ENCODE data around the gene CDCA4. TPM values are rescaled to one million over a fixed set of nuclear protein-coding genes. Genes with fewer than 3 reads are reported as not detected.
A peak's percentile ranks its signal among the peaks of the same experiment; 100 is the strongest.

The CDCA4 gene
- total RNA-seq, 1 donor from 2014 or later: 2.0 TPM

DNA sequence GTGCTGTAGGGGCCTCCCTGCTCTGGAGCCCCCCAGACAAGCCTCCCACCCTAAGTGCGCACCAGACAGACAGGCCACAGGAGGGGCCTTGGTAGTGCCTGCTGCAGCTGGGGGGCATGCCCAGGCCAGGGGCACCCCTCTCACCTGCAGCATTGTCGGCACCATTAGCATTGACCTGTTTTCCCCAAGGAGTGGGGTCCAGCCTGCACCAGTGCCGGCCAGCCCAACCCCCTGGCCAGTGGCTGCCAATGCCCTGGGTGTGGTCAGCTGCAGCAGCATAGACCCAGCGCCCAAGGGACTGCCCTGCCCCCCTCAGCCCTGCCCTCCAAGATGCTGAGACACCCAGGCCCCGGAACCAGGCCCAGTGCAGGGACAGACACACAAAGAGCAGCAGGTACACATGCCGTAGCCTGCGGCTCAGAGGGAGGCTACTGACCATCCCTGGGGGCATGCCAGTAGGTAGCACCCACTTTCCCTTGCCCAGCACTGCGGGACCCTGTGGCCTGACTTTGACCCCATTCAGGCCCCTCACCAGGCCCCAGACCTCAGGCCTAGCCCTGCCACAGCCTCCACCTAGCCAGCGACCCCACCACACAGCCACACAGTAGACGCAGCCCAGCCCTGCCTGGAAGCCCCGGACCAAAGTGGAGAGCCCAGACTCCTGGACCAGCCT is 43.7 kb downstream of the CDCA4 start:
- Histone ChIP-seq H3K4me3 (peak overlapping the region; percentile 69), H3K27ac (replicated peaks) (no peak overlapping the region)

DNA sequence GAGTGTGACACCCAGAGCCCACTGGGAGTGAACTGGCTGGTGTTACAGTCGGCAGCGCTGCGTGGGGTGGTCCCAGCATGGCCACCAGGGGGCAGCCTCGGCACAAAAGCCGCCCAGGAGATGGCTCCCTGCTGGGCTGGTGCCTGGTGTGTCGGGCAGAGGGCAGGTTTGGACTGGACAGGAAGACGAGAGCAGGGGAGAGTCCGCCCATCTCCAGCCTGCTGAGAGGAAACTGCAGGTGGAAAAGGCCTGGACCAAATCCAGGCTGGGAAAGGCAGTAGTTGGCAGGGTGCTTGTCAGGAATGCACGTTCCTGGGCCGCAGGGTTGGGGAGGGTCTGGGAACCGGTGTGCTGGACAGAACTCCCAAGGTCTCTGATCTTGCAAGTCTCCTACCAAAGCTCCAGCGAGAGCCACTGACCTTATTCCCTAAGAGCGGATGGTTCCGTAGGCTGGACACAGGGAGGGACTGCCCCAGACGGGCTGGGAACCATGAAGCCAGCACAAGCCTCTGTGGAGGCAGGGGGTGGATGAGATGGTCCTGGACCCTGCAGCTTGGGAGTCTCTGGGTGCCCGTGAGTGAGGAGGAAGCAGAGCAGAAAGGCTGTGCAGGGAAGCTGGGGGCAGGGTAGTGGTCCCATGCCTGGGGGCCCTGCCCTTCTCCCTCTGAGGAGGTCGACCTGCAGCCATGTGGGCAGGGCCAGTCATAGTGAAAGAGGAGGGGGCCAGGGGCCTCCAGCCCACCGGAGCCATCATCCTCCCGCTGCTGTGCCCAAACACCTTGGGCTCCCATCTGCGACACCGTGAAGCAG is 44.5 kb downstream of the CDCA4 start:
- intact Hi-C loops (cut with micrococcal nuclease): loop anchor here (10.0 kb wide), 1 partner anchor 58 kb away; no protein-coding TSS in a partner anchor
- H3K4me3 ChIP-seq: no peak overlapping the region
- H3K36me3 ChIP-seq: no peaks in the 10 kb centered on the region
- peaks cover 76% of the 10 kb centered on the region for H3K4me1 ChIP-seq
- H3K9me3 ChIP-seq (replicated peaks): no peaks in the 10 kb centered on the region
- H3K27me3 ChIP-seq (ENCODE audit: low read depth): peaks cover 33% of the 10 kb centered on the region
- peak; percentile 83 for DNase-seq
- no peak overlapping the region for H3K27ac ChIP-seq (replicated peaks)
- TF ChIP-seq, protein P1, sequence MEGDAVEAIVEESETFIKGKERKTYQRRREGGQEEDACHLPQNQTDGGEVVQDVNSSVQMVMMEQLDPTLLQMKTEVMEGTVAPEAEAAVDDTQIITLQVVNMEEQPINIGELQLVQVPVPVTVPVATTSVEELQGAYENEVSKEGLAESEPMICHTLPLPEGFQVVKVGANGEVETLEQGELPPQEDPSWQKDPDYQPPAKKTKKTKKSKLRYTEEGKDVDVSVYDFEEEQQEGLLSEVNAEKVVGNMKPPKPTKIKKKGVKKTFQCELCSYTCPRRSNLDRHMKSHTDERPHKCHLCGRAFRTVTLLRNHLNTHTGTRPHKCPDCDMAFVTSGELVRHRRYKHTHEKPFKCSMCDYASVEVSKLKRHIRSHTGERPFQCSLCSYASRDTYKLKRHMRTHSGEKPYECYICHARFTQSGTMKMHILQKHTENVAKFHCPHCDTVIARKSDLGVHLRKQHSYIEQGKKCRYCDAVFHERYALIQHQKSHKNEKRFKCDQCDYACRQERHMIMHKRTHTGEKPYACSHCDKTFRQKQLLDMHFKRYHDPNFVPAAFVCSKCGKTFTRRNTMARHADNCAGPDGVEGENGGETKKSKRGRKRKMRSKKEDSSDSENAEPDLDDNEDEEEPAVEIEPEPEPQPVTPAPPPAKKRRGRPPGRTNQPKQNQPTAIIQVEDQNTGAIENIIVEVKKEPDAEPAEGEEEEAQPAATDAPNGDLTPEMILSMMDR (IDR thresholded peaks at IDR 0.05; ENCODE audit: borderline replicate concordance): peak; percentile 95

More for the DNA sequence above, 43.7 kb downstream of the CDCA4 start:
- TF ChIP-seq, protein P1 (IDR thresholded peaks at IDR 0.05; ENCODE audit: borderline replicate concordance): no peak
- peak; percentile 18 for DNase-seq
- intact Hi-C loops (cut with micrococcal nuclease): loop anchor here (10.0 kb wide), 1 partner anchor 58 kb away; no protein-coding TSS in a partner anchor
- H3K4me1 ChIP-seq: peaks cover 76% of the 10 kb centered on the region
- no peaks in the 10 kb centered on the region for H3K36me3 ChIP-seq
- peaks cover 33% of the 10 kb centered on the region for H3K27me3 ChIP-seq (ENCODE audit: low read depth)
- no peaks in the 10 kb centered on the region for H3K9me3 ChIP-seq (replicated peaks)

DNA sequence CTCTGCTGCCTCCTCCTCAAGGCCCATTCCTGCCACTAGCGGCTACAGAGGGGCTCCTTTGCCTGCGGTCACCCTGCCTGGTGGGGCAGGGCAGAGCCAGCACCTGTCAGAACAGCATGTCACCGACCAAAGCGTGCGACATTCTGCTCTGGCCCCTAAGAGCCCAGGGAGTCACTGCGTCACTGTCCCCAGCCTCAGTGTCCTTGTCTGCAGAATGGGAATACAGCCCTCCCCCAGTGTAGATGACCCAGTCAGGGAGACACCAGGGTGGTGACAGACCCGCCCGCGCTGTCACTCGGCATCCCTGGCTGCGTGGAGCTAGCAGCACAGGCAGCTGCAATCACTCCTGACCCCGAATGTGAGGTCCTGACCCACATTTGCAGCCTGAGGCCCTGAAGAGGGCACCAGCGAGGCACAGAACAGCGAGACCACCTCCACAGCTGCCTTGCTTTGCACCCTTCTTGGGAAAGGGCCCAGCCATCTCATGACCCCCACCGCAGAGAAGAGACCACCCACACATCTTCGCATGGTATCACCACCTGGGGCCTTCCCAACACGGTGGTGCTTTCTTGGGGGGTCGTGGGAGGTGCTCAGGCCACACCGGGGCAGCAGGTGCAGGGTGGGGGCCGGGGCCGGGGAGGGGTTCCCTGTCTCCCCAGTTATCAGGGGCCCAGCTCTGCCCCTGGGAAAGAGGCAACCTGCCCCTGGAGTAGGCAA is 45.2 kb downstream of the CDCA4 start:
- TF ChIP-seq, protein P1 (IDR thresholded peaks at IDR 0.05; ENCODE audit: borderline replicate concordance): no peak
- Histone ChIP-seq H3K4me3 (no peak overlapping the region), H3K9me3 (replicated peaks) (no peaks in the 10 kb centered on the region), H3K27me3 (ENCODE audit: low read depth) (peaks cover 33% of the 10 kb centered on the region), H3K36me3 (no peaks in the 10 kb centered on the region), H3K27ac (replicated peaks) (no peak overlapping the region), H3K4me1 (peaks cover 82% of the 10 kb centered on the region)
- DNase-seq: peak; percentile 14
- intact Hi-C loops (cut with micrococcal nuclease): loop anchor here (10.0 kb wide), 1 partner anchor 59 kb away; no protein-coding TSS in a partner anchor

DNA sequence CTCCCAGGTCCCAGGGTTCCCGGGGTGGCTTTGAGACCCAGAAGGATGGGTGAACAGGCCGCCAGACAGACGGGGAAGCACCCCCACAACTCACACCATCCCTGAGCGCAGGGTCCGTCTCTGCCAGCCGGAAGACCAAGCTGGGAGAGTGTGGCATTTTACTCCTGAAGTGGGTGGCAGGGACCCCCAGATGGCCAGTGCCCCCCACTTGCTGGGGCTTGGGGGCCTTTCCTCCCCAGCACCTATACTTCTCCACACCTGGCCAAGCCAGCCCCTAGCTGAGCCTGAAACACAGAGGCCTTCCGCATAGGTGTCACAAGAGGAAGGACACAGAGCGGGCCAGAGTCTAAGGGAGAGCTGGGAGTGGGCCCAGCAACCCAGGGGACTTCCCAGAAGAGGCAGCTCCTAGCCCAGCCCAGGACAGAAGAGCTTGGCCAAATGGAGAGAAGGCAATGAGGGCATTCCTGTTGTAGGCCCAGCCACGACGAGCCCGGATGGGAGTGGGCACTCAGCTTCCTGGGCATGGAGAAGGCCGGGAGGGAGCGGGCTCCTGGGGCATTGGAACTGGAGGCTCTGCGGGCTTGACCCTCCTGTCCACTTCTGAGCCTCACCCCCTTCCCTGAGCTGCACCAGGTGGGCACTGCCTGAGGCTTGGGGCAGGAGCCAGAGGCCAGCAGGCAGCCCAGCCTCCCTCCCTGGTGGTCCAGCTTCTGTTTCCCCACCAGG is 46.1 kb downstream of the CDCA4 start:
- H3K4me1 ChIP-seq: peaks cover 77% of the 10 kb centered on the region
- intact Hi-C loops (cut with micrococcal nuclease): loop anchor here (10.0 kb wide), 1 partner anchor 60 kb away; no protein-coding TSS in a partner anchor
- peak overlapping the region; percentile 86 for H3K27ac ChIP-seq (replicated peaks)
- TF ChIP-seq, protein P1 (IDR thresholded peaks at IDR 0.05; ENCODE audit: borderline replicate concordance): no peak
- H3K27me3 ChIP-seq (ENCODE audit: low read depth): peaks cover 33% of the 10 kb centered on the region
- H3K36me3 ChIP-seq: no peaks in the 10 kb centered on the region
- no peak overlapping the region for H3K4me3 ChIP-seq
- no peaks in the 10 kb centered on the region for H3K9me3 ChIP-seq (replicated peaks)
- peak; percentile 9 for DNase-seq
